ENCODE measurements around the gene AOC2. TPM values are rescaled to one million over a fixed set of nuclear protein-coding genes. Genes with fewer than 3 reads are reported as not detected.

AOC2 gene
- total and polyA plus RNA-seq, 2 of the 13 experiments (the other 11 are each of a cell fraction or from before 2014, with no cell fraction given) = 1.2 to 3.3 TPM

DNA sequence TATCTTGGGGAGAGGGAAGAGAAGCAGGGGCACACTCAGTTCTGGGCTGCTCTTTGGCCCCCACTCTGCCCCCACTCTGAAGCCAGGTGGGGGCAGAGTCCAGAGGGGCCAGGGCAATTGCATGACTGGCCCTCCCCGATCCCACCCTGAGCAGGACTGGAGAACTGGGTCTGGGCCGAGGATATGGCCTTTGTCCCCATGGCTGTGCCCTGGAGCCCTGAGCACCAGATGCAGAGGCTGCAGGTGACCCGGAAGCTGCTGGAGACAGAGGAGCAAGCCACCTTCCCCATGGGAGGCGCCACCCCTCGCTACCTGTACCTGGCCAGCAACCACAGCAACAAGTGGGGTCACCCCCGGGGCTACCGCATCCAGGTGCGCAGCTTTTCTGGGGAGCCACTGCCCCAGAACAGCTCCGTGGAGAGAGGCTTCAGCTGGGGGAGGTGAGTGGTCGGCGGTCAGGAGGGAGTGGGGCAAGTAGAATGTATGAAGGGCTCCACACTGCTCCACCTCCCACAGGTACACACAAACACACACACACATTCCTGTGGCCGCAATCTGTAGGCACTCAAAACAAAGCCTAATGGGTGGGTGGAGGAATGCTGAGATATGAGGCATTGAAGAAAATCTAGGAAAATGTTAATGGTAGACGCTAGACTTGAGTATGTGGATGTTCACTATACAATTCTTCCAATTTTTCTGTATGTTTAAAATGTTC lies 28.0 kb downstream of the AOC2 start (continued):
- TF ChIP-seq, protein P1, sequence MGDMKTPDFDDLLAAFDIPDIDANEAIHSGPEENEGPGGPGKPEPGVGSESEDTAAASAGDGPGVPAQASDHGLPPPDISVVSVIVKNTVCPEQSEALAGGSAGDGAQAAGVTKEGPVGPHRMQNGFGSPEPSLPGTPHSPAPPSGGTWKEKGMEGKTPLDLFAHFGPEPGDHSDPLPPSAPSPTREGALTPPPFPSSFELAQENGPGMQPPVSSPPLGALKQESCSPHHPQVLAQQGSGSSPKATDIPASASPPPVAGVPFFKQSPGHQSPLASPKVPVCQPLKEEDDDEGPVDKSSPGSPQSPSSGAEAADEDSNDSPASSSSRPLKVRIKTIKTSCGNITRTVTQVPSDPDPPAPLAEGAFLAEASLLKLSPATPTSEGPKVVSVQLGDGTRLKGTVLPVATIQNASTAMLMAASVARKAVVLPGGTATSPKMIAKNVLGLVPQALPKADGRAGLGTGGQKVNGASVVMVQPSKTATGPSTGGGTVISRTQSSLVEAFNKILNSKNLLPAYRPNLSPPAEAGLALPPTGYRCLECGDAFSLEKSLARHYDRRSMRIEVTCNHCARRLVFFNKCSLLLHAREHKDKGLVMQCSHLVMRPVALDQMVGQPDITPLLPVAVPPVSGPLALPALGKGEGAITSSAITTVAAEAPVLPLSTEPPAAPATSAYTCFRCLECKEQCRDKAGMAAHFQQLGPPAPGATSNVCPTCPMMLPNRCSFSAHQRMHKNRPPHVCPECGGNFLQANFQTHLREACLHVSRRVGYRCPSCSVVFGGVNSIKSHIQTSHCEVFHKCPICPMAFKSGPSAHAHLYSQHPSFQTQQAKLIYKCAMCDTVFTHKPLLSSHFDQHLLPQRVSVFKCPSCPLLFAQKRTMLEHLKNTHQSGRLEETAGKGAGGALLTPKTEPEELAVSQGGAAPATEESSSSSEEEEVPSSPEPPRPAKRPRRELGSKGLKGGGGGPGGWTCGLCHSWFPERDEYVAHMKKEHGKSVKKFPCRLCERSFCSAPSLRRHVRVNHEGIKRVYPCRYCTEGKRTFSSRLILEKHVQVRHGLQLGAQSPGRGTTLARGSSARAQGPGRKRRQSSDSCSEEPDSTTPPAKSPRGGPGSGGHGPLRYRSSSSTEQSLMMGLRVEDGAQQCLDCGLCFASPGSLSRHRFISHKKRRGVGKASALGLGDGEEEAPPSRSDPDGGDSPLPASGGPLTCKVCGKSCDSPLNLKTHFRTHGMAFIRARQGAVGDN (CRISPR knock-in tag; IDR thresholded peaks at IDR 0.05) = peak; percentile 75
- TF ChIP-seq, protein P2, sequence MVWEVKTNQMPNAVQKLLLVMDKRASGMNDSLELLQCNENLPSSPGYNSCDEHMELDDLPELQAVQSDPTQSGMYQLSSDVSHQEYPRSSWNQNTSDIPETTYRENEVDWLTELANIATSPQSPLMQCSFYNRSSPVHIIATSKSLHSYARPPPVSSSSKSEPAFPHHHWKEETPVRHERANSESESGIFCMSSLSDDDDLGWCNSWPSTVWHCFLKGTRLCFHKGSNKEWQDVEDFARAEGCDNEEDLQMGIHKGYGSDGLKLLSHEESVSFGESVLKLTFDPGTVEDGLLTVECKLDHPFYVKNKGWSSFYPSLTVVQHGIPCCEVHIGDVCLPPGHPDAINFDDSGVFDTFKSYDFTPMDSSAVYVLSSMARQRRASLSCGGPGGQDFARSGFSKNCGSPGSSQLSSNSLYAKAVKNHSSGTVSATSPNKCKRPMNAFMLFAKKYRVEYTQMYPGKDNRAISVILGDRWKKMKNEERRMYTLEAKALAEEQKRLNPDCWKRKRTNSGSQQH (CRISPR knock-in tag; IDR thresholded peaks at IDR 0.05; ENCODE audit: low read depth) = no peak
- TF ChIP-seq ZNF382 (CRISPR knock-in tag; IDR thresholded peaks at IDR 0.05; ENCODE audit: borderline replicate concordance) (no peak), ZEB1 (IDR thresholded peaks at IDR 0.05; ENCODE audit: insufficient replicate concordance, low read depth) (peak; percentile 61), NFYB (CRISPR knock-in tag; IDR thresholded peaks at IDR 0.05) (no peak), RNF2 (conservative IDR thresholded peaks at IDR 0.05; ENCODE audit: low read depth) (no peak), ZNF331 (CRISPR knock-in tag; IDR thresholded peaks at IDR 0.05) (no peak), GPN1 (CRISPR knock-in tag; IDR thresholded peaks at IDR 0.05; ENCODE audit: borderline replicate concordance) (no peak), RAD51 (IDR thresholded peaks at IDR 0.05; ENCODE audit: borderline replicate concordance) (no peak), EP300 (IDR thresholded peaks at IDR 0.05; ENCODE audit: low read depth in 2 of 2, low read length in 2 of 2) (peak in 1 of 2 experiments; percentile 28; a peak in 1 of 4 replicates), EP300 (CRISPR knock-in tag; IDR thresholded peaks at IDR 0.05; ENCODE audit: borderline replicate concordance) (no peak)
- TF ChIP-seq, protein P3, sequence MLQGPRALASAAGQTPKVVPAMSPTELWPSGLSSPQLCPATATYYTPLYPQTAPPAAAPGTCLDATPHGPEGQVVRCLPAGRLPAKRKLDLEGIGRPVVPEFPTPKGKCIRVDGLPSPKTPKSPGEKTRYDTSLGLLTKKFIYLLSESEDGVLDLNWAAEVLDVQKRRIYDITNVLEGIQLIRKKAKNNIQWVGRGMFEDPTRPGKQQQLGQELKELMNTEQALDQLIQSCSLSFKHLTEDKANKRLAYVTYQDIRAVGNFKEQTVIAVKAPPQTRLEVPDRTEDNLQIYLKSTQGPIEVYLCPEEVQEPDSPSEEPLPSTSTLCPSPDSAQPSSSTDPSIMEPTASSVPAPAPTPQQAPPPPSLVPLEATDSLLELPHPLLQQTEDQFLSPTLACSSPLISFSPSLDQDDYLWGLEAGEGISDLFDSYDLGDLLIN (CRISPR knock-in tag; IDR thresholded peaks at IDR 0.05; ENCODE audit: borderline replicate concordance) = no peak
- TF ChIP-seq, protein P4, sequence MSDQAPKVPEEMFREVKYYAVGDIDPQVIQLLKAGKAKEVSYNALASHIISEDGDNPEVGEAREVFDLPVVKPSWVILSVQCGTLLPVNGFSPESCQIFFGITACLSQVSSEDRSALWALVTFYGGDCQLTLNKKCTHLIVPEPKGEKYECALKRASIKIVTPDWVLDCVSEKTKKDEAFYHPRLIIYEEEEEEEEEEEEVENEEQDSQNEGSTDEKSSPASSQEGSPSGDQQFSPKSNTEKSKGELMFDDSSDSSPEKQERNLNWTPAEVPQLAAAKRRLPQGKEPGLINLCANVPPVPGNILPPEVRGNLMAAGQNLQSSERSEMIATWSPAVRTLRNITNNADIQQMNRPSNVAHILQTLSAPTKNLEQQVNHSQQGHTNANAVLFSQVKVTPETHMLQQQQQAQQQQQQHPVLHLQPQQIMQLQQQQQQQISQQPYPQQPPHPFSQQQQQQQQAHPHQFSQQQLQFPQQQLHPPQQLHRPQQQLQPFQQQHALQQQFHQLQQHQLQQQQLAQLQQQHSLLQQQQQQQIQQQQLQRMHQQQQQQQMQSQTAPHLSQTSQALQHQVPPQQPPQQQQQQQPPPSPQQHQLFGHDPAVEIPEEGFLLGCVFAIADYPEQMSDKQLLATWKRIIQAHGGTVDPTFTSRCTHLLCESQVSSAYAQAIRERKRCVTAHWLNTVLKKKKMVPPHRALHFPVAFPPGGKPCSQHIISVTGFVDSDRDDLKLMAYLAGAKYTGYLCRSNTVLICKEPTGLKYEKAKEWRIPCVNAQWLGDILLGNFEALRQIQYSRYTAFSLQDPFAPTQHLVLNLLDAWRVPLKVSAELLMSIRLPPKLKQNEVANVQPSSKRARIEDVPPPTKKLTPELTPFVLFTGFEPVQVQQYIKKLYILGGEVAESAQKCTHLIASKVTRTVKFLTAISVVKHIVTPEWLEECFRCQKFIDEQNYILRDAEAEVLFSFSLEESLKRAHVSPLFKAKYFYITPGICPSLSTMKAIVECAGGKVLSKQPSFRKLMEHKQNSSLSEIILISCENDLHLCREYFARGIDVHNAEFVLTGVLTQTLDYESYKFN (CRISPR knock-in tag; conservative IDR thresholded peaks at IDR 0.05) = peak; percentile 53

Data from HepG2 (cell line).